ENCODE results near the gene CD28. TPM values are rescaled to one million over a fixed set of nuclear protein-coding genes. Genes with fewer than 3 reads are reported as not detected.
"Not testable (repeated sequence)": the region's sequence is repeated elsewhere in the genome, so short reads cannot be mapped to it uniquely, and the experiment has no call there.

The CD28 gene
- total RNA-seq, 1 donor from 2014 or later = under 0.01 TPM

- DNase-seq = not testable (repeated sequence)
Observed at GRCh38 chr2:203785391-203786110, 79.1 kb downstream of the CD28 start.

DNA sequence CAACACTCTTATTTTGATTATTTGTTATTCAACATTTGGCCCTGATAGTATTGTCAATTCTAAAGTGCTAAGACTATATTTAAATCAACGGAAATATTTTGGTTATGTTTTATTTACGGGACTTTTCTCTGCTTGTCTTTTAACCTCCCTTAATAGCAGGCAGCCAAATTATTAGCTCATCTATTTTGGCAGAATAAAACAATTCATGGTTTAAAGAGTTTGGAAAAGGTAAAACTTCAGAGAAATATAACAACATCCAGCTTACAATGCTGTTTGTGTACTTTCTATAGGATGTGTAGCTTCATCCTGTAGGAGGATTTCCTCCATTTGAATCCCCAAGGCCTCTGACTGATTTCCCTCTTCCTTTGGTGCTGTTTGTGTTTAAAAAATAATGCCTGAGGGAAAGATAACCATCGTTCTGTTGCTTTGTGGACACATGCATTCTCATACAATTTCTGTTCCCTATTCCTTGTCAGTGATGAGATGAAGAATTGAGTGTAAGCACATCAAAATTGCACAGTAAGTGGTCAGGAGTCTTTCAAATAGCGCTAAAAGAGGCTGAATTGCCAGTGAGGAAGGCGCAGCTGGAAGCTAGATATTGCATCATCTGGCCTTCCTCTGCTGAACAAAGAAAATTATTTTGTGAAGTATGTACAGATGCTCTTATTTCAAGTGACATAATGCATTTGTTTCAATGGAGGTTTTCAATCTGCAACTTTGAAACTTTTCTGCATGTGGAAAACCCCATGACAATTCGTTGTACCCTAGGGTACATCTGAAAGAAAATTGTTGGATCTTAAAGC is 80.3 kb downstream of the CD28 start:
- DNase-seq = peak; percentile 78

DNA sequence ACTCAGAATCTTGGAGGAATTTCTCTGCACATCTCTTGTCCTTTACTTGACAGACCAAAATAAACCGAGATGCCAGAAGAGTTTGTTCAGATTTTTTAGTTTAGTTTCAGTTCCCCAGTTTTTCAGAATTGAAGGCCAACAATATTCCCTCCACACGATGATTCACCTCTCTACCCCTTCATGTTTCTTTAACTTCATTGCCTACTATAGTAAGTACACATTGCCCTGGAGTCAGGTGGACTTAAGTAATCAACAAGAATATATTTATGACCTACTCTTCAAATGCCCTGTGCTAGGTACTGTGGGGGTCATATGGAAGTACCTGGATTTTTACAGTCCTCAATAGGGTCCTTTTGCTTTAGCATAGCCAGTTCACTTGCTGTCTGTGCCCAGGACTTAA is 81.5 kb downstream of the CD28 start:
- peak; percentile 25 for DNase-seq

Other genes starting within 250 kb of the CD28 start
- gene RAPH1, start 171.3 kb upstream of the CD28 start, total RNA-seq = 38.6 and 67.8 TPM in 2 replicates
- gene CTLA4, start 161.1 kb downstream of the CD28 start, total RNA-seq = 1.7 and 2.2 TPM in 2 replicates
- not detected in 2 replicates for gene ICOS, start 230.1 kb downstream of the CD28 start, total RNA-seq

Data from dermis blood vessel endothelial cell (primary cell).